ENCODE measurements around the gene CNTN5. TPM values are rescaled to one million over a fixed set of nuclear protein-coding genes. Genes with fewer than 3 reads are reported as not detected.

The CNTN5 gene
- total and polyA plus RNA-seq, 2 donors (not counting 1 experiment from before 2014, with no cell fraction given), result not detected

GRCh38 chr11:100080381-100080780 lies 1059.6 kb downstream of the CNTN5 start:
- POLR2A ChIA-PET, result no interaction called here
- Histone ChIP-seq H2AFZ (ENCODE audit: insufficient read depth, low read depth, low read length, poor library complexity, severe bottlenecking) (no peak overlapping the region), H4K20me1 (ENCODE audit: control insufficient read depth, insufficient read depth, low read length, poor library complexity, severe bottlenecking) (no peaks in the 10 kb centered on the region), H3K9ac (ENCODE audit: low read length) (no peak overlapping the region), H3K79me2 (ENCODE audit: control insufficient read depth, insufficient read depth, low read length) (no peaks in the 10 kb centered on the region), H3K27me3 (replicated peaks in 1 of 4; ENCODE audit: control extremely low read depth in 1 of 4, control insufficient read depth in 3 of 4, insufficient read depth in 4 of 4, low read length in 3 of 4) (no peaks in the 10 kb centered on the region), H3K4me1 (ENCODE audit: control insufficient read depth in 2 of 2, insufficient read depth in 2 of 2, low read length in 2 of 2) (no peaks in the 10 kb centered on the region), H3K4me3 (ENCODE audit: control extremely low read depth in 1 of 5, extremely low read depth in 1 of 5, insufficient read depth in 1 of 5, low read depth in 2 of 5, low read length in 4 of 5) (no peak overlapping the region), H3K4me2 (replicated peaks; ENCODE audit: low read depth, low read length, poor library complexity, severe bottlenecking) (no peak overlapping the region), H3K9me3 (ENCODE audit: control extremely low read depth in 1 of 3, control insufficient read depth in 2 of 3, insufficient read depth in 1 of 3, low read length in 2 of 3) (no peaks in the 10 kb centered on the region), H3K27ac (ENCODE audit: low read length in 2 of 2) (no peak overlapping the region), H3K36me3 (replicated peaks in 1 of 2; ENCODE audit: control extremely low read depth in 1 of 2, control insufficient read depth in 1 of 2, extremely low read depth in 1 of 2, insufficient read depth in 2 of 2, low read length in 1 of 2) (no peaks in the 10 kb centered on the region)
- Mint-ChIP-seq H3K9me3 (ENCODE audit: insufficient read depth) (peaks cover 4% of the 10 kb centered on the region), H3K4me3 (no peak overlapping the region), H3K27me3 (no peaks in the 10 kb centered on the region), H3K4me1 (no peaks in the 10 kb centered on the region), H3K27ac (no peak overlapping the region)
- CTCF ChIA-PET, result no interaction called here
- intact Hi-C loops (cut with micrococcal nuclease), result no loop called here
- TF ChIP-seq EZH2 (IDR thresholded peaks at IDR 0.05; ENCODE audit: borderline replicate concordance, insufficient read depth, low read depth, low read length, poor library complexity, severe bottlenecking), result no peak
- TF ChIP-seq, protein P1, sequence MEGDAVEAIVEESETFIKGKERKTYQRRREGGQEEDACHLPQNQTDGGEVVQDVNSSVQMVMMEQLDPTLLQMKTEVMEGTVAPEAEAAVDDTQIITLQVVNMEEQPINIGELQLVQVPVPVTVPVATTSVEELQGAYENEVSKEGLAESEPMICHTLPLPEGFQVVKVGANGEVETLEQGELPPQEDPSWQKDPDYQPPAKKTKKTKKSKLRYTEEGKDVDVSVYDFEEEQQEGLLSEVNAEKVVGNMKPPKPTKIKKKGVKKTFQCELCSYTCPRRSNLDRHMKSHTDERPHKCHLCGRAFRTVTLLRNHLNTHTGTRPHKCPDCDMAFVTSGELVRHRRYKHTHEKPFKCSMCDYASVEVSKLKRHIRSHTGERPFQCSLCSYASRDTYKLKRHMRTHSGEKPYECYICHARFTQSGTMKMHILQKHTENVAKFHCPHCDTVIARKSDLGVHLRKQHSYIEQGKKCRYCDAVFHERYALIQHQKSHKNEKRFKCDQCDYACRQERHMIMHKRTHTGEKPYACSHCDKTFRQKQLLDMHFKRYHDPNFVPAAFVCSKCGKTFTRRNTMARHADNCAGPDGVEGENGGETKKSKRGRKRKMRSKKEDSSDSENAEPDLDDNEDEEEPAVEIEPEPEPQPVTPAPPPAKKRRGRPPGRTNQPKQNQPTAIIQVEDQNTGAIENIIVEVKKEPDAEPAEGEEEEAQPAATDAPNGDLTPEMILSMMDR (IDR thresholded peaks at IDR 0.05), result no peak
- DNase-seq, result no peak
- ATAC-seq (ENCODE audit: low read depth), result no peak
- no CpG with 5 or more reads among the region's 2 CpGs for WGBS (ENCODE audit: insufficient coverage)

- DNase-seq (no peak), ATAC-seq (ENCODE audit: low read depth) (no peak)
- TF ChIP-seq EZH2 (IDR thresholded peaks at IDR 0.05; ENCODE audit: borderline replicate concordance, insufficient read depth, low read depth, low read length, poor library complexity, severe bottlenecking), result no peak
- TF ChIP-seq, protein P1 (IDR thresholded peaks at IDR 0.05), result no peak
- Histone ChIP-seq H3K4me3 (ENCODE audit: control extremely low read depth in 1 of 5, extremely low read depth in 1 of 5, insufficient read depth in 1 of 5, low read depth in 2 of 5, low read length in 4 of 5) (no peak overlapping the region), H3K9ac (ENCODE audit: low read length) (no peak overlapping the region), H3K27ac (ENCODE audit: low read length in 2 of 2) (no peak overlapping the region), H4K20me1 (ENCODE audit: control insufficient read depth, insufficient read depth, low read length, poor library complexity, severe bottlenecking) (no peaks in the 10 kb centered on the region), H3K4me1 (ENCODE audit: control insufficient read depth in 2 of 2, insufficient read depth in 2 of 2, low read length in 2 of 2) (no peaks in the 10 kb centered on the region), H3K4me2 (replicated peaks; ENCODE audit: low read depth, low read length, poor library complexity, severe bottlenecking) (no peak overlapping the region), H3K27me3 (replicated peaks in 1 of 4; ENCODE audit: control extremely low read depth in 1 of 4, control insufficient read depth in 3 of 4, insufficient read depth in 4 of 4, low read length in 3 of 4) (no peaks in the 10 kb centered on the region), H3K9me3 (ENCODE audit: control extremely low read depth in 1 of 3, control insufficient read depth in 2 of 3, insufficient read depth in 1 of 3, low read length in 2 of 3) (no peaks in the 10 kb centered on the region), H2AFZ (ENCODE audit: insufficient read depth, low read depth, low read length, poor library complexity, severe bottlenecking) (no peak overlapping the region), H3K36me3 (replicated peaks in 1 of 2; ENCODE audit: control extremely low read depth in 1 of 2, control insufficient read depth in 1 of 2, extremely low read depth in 1 of 2, insufficient read depth in 2 of 2, low read length in 1 of 2) (no peaks in the 10 kb centered on the region), H3K79me2 (ENCODE audit: control insufficient read depth, insufficient read depth, low read length) (no peaks in the 10 kb centered on the region)
- Mint-ChIP-seq H3K4me3 (no peak overlapping the region), H3K27ac (no peak overlapping the region), H3K27me3 (no peaks in the 10 kb centered on the region), H3K4me1 (no peaks in the 10 kb centered on the region), H3K9me3 (ENCODE audit: insufficient read depth) (no peaks in the 10 kb centered on the region)
- ChIA-PET POLR2A (no interaction called here), CTCF (no interaction called here)
- intact Hi-C loops (cut with micrococcal nuclease), result no loop called here
These were observed 1060.1 kb downstream of the CNTN5 start for GRCh38 chr11:100080821-100081220.

Data from B cell (primary cell).